GM12892 (cell line): ENCODE measurements around the gene MAGEB4.

Experiments used
- POLR2A ChIP-seq: IDR thresholded peaks from 2 replicates; pipeline ENCODE4 v1.6.1; 2011; ENCODE audit warnings: low read depth, low read length, control low read depth
- POLR2AphosphoS5 ChIP-seq: IDR thresholded peaks from 2 replicates; pipeline ENCODE4 v1.6.1; 2011; ENCODE audit warnings: low read depth, low read length, control low read depth

GRCh38 chrX:30196322-30196721 lies 45.5 kb upstream of the MAGEB4 start:
- no peak for TF ChIP-seq POLR2A
- no peak for TF ChIP-seq POLR2AphosphoS5
